D721Med (cell line): ENCODE data around the gene NRBP1.
"Not testable (repeated sequence)": the region's sequence is repeated elsewhere in the genome, so short reads cannot be mapped to it uniquely, and the experiment has no call there.

Experiments used
- DNase-seq: peaks from one replicate; pipeline ENCODE4 v3.0.0; 2011; ENCODE audit warnings: low spot score; ENCODE audit not compliant: insufficient read length
- FAIRE-seq: peaks from 2 replicates; lab custom pipeline; 2011; peaks lifted over from hg19 to GRCh38; lab: Jason Lieb, UNC
- TF ChIP-seq, protein P1 (sequence below): IDR thresholded peaks from 2 replicates; pipeline ENCODE4 v1.5.1; 2012; ENCODE audit warnings: mild to moderate bottlenecking, control low read depth; ENCODE audit not compliant: insufficient read depth; ENCODE audit errors: missing control alignments

The NRBP1 gene

DNA sequence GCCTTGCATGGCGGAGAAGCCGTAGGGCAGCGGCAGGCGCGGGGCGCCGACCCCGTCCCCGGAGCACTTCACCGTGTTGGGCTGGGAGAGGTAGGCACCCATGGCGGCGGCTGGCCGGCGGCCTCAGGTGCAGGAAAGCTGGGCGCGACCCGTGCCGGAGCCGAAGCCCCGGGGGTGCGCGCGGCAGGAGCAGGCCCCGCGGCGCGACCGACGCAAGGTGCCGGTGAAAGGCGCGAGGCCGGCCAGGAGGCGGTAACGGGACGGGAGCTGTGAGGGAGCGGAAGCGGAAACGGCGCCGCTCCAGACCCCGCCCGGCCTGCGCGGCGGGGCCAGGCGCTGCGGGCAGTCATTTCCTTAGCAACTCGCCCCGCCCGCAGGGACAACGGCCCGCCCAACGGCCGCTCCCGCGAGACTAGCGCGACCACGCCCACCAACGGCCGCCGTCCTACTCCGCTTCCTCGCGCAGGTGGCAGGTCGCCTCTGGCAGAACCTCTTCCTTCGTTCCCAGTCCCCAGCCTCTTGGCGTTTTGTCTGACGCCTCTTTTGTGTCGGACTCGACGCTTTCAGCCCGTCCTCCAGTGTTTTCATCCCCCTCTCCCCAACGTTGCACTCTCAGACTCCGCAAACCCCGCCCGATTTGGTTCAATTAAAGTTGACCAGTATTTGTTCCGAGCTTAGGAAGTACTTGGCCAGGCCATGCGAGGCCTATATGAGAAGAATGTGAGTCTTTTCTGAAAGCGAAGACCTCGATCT lies 18.9 kb upstream of the NRBP1 start, which contains the start of gene PPM1G:
Gene PPM1G (minus strand): TSS at position 271 of the 753 bp plus-strand sequence. CDS start 169 bp downstream, at position 102.
- TF ChIP-seq, protein P1, sequence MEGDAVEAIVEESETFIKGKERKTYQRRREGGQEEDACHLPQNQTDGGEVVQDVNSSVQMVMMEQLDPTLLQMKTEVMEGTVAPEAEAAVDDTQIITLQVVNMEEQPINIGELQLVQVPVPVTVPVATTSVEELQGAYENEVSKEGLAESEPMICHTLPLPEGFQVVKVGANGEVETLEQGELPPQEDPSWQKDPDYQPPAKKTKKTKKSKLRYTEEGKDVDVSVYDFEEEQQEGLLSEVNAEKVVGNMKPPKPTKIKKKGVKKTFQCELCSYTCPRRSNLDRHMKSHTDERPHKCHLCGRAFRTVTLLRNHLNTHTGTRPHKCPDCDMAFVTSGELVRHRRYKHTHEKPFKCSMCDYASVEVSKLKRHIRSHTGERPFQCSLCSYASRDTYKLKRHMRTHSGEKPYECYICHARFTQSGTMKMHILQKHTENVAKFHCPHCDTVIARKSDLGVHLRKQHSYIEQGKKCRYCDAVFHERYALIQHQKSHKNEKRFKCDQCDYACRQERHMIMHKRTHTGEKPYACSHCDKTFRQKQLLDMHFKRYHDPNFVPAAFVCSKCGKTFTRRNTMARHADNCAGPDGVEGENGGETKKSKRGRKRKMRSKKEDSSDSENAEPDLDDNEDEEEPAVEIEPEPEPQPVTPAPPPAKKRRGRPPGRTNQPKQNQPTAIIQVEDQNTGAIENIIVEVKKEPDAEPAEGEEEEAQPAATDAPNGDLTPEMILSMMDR = no peak
- DNase-seq (peak; percentile 68), FAIRE-seq (no peak)

DNA sequence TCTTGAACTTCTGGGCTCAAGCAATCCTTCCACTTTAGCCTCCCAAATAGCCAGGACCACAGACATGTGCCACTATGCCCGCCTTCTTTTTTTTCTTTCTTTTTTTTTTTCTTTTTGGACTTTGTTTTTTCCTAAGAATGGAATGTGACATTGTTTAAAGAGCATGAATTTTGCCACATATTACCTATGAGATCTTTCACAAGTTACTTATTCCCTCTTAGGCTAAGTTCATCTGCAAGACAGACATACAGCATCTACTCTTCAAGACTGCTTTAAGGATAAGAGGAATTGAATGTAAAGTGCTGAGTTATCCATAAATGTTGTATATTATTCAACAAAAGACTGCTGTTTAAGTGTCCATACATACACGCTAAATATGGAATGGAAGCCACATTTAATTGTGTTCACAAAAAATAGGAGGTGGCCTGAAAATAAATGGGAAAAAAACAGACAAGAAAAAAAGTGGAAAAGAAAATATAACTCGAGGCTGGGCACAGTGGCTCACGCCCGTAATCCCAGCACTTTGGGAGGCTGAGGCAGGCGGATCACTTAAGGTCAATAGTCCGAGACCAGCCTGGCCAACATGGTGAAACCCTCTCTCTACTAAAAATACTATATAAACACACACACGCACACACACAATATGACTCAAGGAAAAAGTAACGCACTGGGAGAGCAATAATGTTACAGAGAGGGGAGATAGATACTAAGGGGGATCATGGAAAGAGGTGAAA lies 15.8 kb upstream of the NRBP1 start:
- FAIRE-seq = no peak
- no peak for DNase-seq

DNA sequence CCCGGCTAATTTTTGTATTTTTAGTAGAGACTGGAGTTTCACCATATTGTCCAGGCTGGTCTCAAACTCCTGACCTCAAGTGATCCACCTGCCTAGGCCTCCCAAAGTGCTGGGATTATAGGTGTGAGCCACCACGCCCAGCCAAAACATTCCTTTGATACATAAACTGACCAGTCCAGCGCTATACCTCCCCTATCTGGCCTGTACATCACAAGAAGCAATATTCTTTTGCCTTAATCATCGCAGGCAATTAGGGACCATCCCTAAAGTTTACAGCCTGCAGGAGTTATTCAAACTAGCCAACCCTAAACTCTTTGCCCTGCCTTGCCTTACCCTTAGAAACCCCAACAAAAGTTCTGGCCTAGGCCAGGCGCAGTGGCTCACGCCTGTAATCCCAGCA lies 12.3 kb upstream of the NRBP1 start:
- FAIRE-seq = no peak
- DNase-seq = no peak

More for the DNA sequence above, 15.8 kb upstream of the NRBP1 start:
- TF ChIP-seq, protein P1 = no peak

DNA sequence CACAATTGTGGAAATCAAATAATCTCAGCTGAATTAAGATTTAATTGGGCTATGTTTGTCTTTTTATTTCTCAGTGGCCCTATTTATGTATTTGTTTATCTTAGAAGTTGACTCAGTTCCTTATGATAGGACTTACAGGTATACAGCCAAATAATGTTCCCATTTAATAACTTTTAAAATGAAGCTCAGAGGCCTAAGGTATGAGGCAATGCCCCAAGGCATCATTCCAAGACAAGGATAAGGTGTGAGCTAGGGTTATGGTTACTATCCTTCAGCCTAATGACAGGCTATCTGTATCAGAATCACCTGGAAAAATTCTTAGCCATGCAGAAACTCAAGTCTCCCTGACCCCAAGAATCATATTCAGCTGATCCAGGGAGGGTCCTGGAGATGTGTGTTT lies 7.4 kb upstream of the NRBP1 start:
- DNase-seq = no peak
- no peak for FAIRE-seq
- TF ChIP-seq, protein P1 = no peak

More for the DNA sequence above, 12.3 kb upstream of the NRBP1 start:
- TF ChIP-seq, protein P1 = no peak

DNA sequence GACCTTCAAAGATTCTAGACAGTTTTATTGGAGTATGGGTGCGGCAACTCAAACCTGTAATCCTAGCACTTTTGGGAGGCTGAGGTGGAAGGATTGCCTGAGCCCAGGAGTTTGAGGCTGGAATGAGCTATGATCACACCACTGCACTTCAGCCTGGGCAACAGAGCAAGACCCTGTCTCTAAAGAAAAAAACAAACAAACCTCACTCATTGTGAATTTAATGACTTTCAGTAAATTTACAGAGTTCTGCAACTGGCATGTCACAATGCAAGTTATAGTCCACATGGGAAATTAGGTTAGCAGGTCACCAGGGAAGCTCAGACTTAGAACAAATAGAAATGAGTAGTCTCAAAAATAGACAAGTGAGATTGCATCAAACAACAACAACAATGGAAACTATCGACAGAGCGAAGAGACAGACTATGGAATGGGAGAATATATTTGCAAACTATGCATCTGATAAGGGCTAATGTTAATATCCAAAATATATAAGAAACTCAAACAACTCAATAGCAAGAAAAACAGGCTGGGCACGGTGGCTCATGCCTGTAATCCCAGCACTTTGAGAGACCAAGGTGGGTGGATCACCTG lies 6.7 kb upstream of the NRBP1 start:
- DNase-seq (no peak), FAIRE-seq (no peak)
- TF ChIP-seq, protein P1 = no peak

DNA sequence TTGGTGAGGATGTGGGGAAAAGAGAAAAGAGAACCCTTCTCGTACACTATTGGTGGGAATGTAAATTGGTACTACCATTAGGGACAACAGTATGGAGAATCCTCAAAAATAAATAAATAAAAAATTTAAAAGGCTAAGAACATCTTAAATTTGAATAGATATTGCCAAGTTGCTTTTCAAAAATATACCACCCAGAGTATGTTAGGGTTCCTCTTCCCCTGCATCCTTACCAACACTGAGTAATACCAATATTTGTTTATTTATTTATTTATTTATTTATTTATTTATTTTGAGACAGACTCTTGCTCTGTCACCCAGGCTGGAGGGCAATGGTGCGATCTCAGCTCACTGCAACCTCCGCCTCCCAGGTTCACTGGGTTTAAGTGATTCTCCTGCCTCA lies 5.5 kb upstream of the NRBP1 start:
- TF ChIP-seq, protein P1 = no peak
- DNase-seq = no peak
- no peak for FAIRE-seq

DNA sequence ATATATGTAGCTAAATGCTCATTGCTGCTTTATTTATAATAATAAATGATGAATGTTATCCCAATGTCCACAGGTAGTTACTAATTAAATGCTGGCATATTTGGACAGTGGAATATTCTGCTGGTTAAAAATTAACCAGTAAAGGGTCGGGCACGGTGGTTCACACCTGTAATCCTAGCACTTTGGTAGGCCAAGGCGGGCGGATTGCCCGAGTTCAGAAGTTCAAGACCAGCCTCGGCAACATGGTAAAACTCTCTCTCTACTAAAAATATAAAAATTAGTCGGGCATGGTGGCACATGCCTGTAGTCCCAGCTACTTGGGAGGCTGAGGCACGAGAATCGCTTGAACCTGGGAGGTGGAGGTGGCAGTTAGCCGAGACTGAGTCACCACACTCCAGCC lies 3.4 kb upstream of the NRBP1 start:
- not testable (repeated sequence) for FAIRE-seq, DNase-seq
